Mesothelial cell of epicardium (in vitro differentiated cells): ENCODE data around the gene RGS10. TPM values are rescaled to one million over a fixed set of nuclear protein-coding genes. Genes with fewer than 3 reads are reported as not detected.

Experiments
- DNase-seq, 2 experiments: peaks; one replicate each; pipeline ENCODE4 v3.0.0; 2021; ENCODE audit warnings: low spot score in 2 of 2; ENCODE audit not compliant: unreplicated experiment in 2 of 2
- H3K27ac Mint-ChIP-seq: 2 replicates; pipeline ENCODE4 v1.8.0; 2021; ENCODE audit warnings: mixed read lengths
- H3K27me3 Mint-ChIP-seq: 2 replicates; pipeline ENCODE4 v1.8.0; 2021; ENCODE audit warnings: low read depth, mixed read lengths
- H3K36me3 Mint-ChIP-seq: 2 replicates; pipeline ENCODE4 v1.8.0; 2021; ENCODE audit warnings: mixed read lengths
- H3K4me1 Mint-ChIP-seq: 2 replicates; pipeline ENCODE4 v1.8.0; 2021; ENCODE audit warnings: mixed read lengths
- H3K4me3 Mint-ChIP-seq: 2 replicates; pipeline ENCODE4 v1.8.0; 2021; ENCODE audit warnings: mild to moderate bottlenecking, moderate library complexity, mixed read lengths
- H3K9me3 Mint-ChIP-seq: 2 replicates; pipeline ENCODE4 v1.8.0; 2021; ENCODE audit warnings: mixed read lengths
- CTCF ChIP-seq: fragments of 200-600 bp; sonication (generic); IDR thresholded peaks from one replicate; pipeline ENCODE4 v1.5.0; 2021; ENCODE audit warnings: antibody characterized with exemption; ENCODE audit not compliant: unreplicated experiment
- total RNA-seq: library from RNA; stranded (reverse); gene quantifications from 3 replicates; pipeline ENCODE4 v1.2.1, GENCODE V29; 2021

RGS10 gene
- total RNA-seq, 1 donor from 2014 or later: 17.4 TPM

- H3K27ac Mint-ChIP-seq: no peak overlapping the region
- peaks cover 3% of the 10 kb centered on the region for H3K36me3 Mint-ChIP-seq
- no peaks in the 10 kb centered on the region for H3K9me3 Mint-ChIP-seq
- DNase-seq: no peak
- no peak overlapping the region for H3K4me3 Mint-ChIP-seq
- TF ChIP-seq CTCF: no peak
- H3K27me3 Mint-ChIP-seq: no peaks in the 10 kb centered on the region
- H3K4me1 Mint-ChIP-seq: peaks cover 25% of the 10 kb centered on the region
Observed at GRCh38 chr10:119523895-119524719, 18.4 kb downstream of the RGS10 start.

GRCh38 chr10:119522747-119523426 is 19.6 kb downstream of the RGS10 start:
- no peak for DNase-seq
- H3K27ac Mint-ChIP-seq: no peak overlapping the region
- H3K4me3 Mint-ChIP-seq: no peak overlapping the region
- no peaks in the 10 kb centered on the region for H3K9me3 Mint-ChIP-seq
- no peaks in the 10 kb centered on the region for H3K27me3 Mint-ChIP-seq
- TF ChIP-seq CTCF: no peak
- H3K4me1 Mint-ChIP-seq: peaks cover 27% of the 10 kb centered on the region
- H3K36me3 Mint-ChIP-seq: peaks cover 5% of the 10 kb centered on the region

GRCh38 chr10:119521443-119522204 is 20.9 kb downstream of the RGS10 start:
- Mint-ChIP-seq H3K36me3 (peaks cover 5% of the 10 kb centered on the region), H3K4me3 (no peak overlapping the region), H3K4me1 (peaks cover 32% of the 10 kb centered on the region), H3K27ac (no peak overlapping the region), H3K27me3 (no peaks in the 10 kb centered on the region), H3K9me3 (no peaks in the 10 kb centered on the region)
- no peak for DNase-seq
- TF ChIP-seq CTCF: no peak

DNA sequence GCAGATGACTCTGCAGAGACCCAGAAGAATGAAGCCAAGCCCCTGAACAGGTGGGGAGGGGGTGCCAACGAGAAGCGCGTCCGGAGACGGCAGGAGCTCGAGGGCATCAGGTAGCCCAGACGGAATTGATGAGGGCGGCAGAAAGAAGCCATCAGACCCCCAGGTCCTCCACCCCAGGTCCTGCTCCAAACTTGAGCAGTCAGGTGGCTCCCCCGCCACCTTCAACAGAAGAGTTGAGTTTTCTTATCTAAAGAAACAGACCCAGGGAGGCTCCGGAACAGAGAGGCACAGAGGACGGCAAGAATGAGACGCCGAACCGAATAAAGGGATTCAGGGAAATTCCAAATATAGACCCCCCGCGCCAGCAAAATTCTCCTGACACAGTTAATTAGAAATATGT is 22.2 kb downstream of the RGS10 start:
- no peak for DNase-seq
- Mint-ChIP-seq H3K36me3 (peaks cover 5% of the 10 kb centered on the region), H3K4me1 (peaks cover 23% of the 10 kb centered on the region), H3K27ac (no peak overlapping the region), H3K27me3 (no peaks in the 10 kb centered on the region), H3K9me3 (no peaks in the 10 kb centered on the region), H3K4me3 (no peak overlapping the region)
- no peak for TF ChIP-seq CTCF

- no peak for TF ChIP-seq CTCF
- H3K9me3 Mint-ChIP-seq: no peaks in the 10 kb centered on the region
- H3K36me3 Mint-ChIP-seq: peaks cover 5% of the 10 kb centered on the region
- H3K4me1 Mint-ChIP-seq: peaks cover 19% of the 10 kb centered on the region
- no peak overlapping the region for H3K27ac Mint-ChIP-seq
- no peak for DNase-seq
- H3K4me3 Mint-ChIP-seq: no peak overlapping the region
- no peaks in the 10 kb centered on the region for H3K27me3 Mint-ChIP-seq
Observed at GRCh38 chr10:119518936-119519335, 23.6 kb downstream of the RGS10 start.
